ENCODE measurements around the gene LRRC8C.

LRRC8C gene

GRCh38 chr1:89596698-89597097 lies 36.2 kb upstream of the LRRC8C start:
- no peak overlapping the region for H2AFZ ChIP-seq (ENCODE audit: low read length)
- H4K20me1 ChIP-seq (ENCODE audit: insufficient read depth, low read length), result no peaks in the 10 kb centered on the region
- TF ChIP-seq EZH2 (IDR thresholded peaks at IDR 0.05; ENCODE audit: borderline replicate concordance, low read length) (no peak), CTCF (IDR thresholded peaks at IDR 0.05; ENCODE audit: low read length) (no peak)
- no peak overlapping the region for H3K27ac ChIP-seq (ENCODE audit: low read depth, low read length, poor library complexity, severe bottlenecking)
- H3K36me3 ChIP-seq (ENCODE audit: insufficient read depth, low read length), result peaks cover 15% of the 10 kb centered on the region; the same call in 1 of the 2 replicates
- no peaks in the 10 kb centered on the region for H3K9me3 ChIP-seq (ENCODE audit: low read length)
- H3K4me1 ChIP-seq (ENCODE audit: insufficient read depth, low read length, severe bottlenecking), result peaks cover 12% of the 10 kb centered on the region
- H3K9me2 ChIP-seq (ENCODE audit: low read depth, low read length), result no peaks in the 10 kb centered on the region
- no peak overlapping the region for H3K9ac ChIP-seq (ENCODE audit: low read length)
- no peaks in the 10 kb centered on the region for H3K79me2 ChIP-seq (ENCODE audit: insufficient read depth, low read length)
- no peak overlapping the region for H3K4me3 ChIP-seq (ENCODE audit: low read depth, low read length, poor library complexity, severe bottlenecking)
- no peak overlapping the region for H3K4me2 ChIP-seq (ENCODE audit: low read length)
- no peaks in the 10 kb centered on the region for H3K27me3 ChIP-seq (ENCODE audit: insufficient read depth, low read length)
- H3F3A ChIP-seq (ENCODE audit: insufficient read depth, low read length), result no peaks in the 10 kb centered on the region

GRCh38 chr1:89598450-89599331 lies 34.2 kb upstream of the LRRC8C start:
- Histone ChIP-seq H3K79me2 (ENCODE audit: insufficient read depth, low read length) (no peaks in the 10 kb centered on the region), H3K4me2 (ENCODE audit: low read length) (no peak overlapping the region), H3K4me3 (ENCODE audit: low read depth, low read length, poor library complexity, severe bottlenecking) (no peak overlapping the region), H3K27me3 (ENCODE audit: insufficient read depth, low read length) (no peaks in the 10 kb centered on the region), H3K9ac (ENCODE audit: low read length) (no peak overlapping the region), H2AFZ (ENCODE audit: low read length) (no peak overlapping the region), H3K27ac (ENCODE audit: low read depth, low read length, poor library complexity, severe bottlenecking) (no peak overlapping the region), H3K4me1 (ENCODE audit: insufficient read depth, low read length, severe bottlenecking) (peaks cover 12% of the 10 kb centered on the region), H3K9me3 (ENCODE audit: low read length) (no peaks in the 10 kb centered on the region), H3K9me2 (ENCODE audit: low read depth, low read length) (no peaks in the 10 kb centered on the region), H4K20me1 (ENCODE audit: insufficient read depth, low read length) (no peaks in the 10 kb centered on the region), H3F3A (ENCODE audit: insufficient read depth, low read length) (no peaks in the 10 kb centered on the region), H3K36me3 (ENCODE audit: insufficient read depth, low read length) (peaks cover 5% of the 10 kb centered on the region; the same call in 1 of the 2 replicates)
- TF ChIP-seq CTCF (IDR thresholded peaks at IDR 0.05; ENCODE audit: low read length) (peak; percentile 84), EZH2 (IDR thresholded peaks at IDR 0.05; ENCODE audit: borderline replicate concordance, low read length) (no peak)

- no peaks in the 10 kb centered on the region for H3K9me3 ChIP-seq (ENCODE audit: low read length)
- TF ChIP-seq CTCF (IDR thresholded peaks at IDR 0.05; ENCODE audit: low read length) (no peak; the same call in 1 of the 2 replicates), EZH2 (IDR thresholded peaks at IDR 0.05; ENCODE audit: borderline replicate concordance, low read length) (no peak)
Observed at GRCh38 chr1:89599332-89599630, 33.6 kb upstream of the LRRC8C start.

More at GRCh38 chr1:89599332-89599630, 33.6 kb upstream of the LRRC8C start:
- no peak overlapping the region for H3K4me3 ChIP-seq (ENCODE audit: low read depth, low read length, poor library complexity, severe bottlenecking)
- H3K9ac ChIP-seq (ENCODE audit: low read length), result no peak overlapping the region
- no peaks in the 10 kb centered on the region for H3K27me3 ChIP-seq (ENCODE audit: insufficient read depth, low read length)
- no peaks in the 10 kb centered on the region for H3F3A ChIP-seq (ENCODE audit: insufficient read depth, low read length)
- H3K4me2 ChIP-seq (ENCODE audit: low read length), result no peak overlapping the region
- peaks cover 12% of the 10 kb centered on the region for H3K4me1 ChIP-seq (ENCODE audit: insufficient read depth, low read length, severe bottlenecking)
- H3K36me3 ChIP-seq (ENCODE audit: insufficient read depth, low read length), result peaks cover 4% of the 10 kb centered on the region; the same call in 1 of the 2 replicates
- no peaks in the 10 kb centered on the region for H3K79me2 ChIP-seq (ENCODE audit: insufficient read depth, low read length)
- H3K9me2 ChIP-seq (ENCODE audit: low read depth, low read length), result no peaks in the 10 kb centered on the region
- no peak overlapping the region for H3K27ac ChIP-seq (ENCODE audit: low read depth, low read length, poor library complexity, severe bottlenecking)
- no peak overlapping the region for H2AFZ ChIP-seq (ENCODE audit: low read length)
- H4K20me1 ChIP-seq (ENCODE audit: insufficient read depth, low read length), result no peaks in the 10 kb centered on the region

Data from OCI-LY1 (cell line).